GM23338 (cell line): ENCODE data around the gene SMG9. TPM values are rescaled to one million over a fixed set of nuclear protein-coding genes. Genes with fewer than 3 reads are reported as not detected.

ENCODE experiments used
- ATAC-seq: fragments of 200-7000 bp; cut with Tn5 transposase; 3 replicates; pipeline ENCODE4 v1.9.1; 2020
- DNase-seq: peaks from one replicate; pipeline ENCODE4 v3.0.0-alpha.2; 2015; ENCODE audit warnings: low spot score
- H2AFZ ChIP-seq: fragments of 200-600 bp; sonication (generic); 2 replicates; pipeline ENCODE4 v1.8.0; 2016; ENCODE audit warnings: antibody characterized with exemption, mild to moderate bottlenecking, moderate library complexity
- H3F3A ChIP-seq: fragments of 200-600 bp; sonication (generic); replicated peaks from 2 replicates; pipeline ENCODE4 v1.8.0; 2017; ENCODE audit warnings: antibody characterized with exemption, mixed run types, low read depth
- H3K27ac ChIP-seq: fragments of 200-600 bp; sonication (generic); 2 replicates; pipeline ENCODE4 v1.6.1; 2016; ENCODE audit warnings: low read depth
- H3K27me3 ChIP-seq: fragments of 200-600 bp; sonication (generic); 2 replicates; pipeline ENCODE4 v1.8.0; 2016; ENCODE audit warnings: mild to moderate bottlenecking, mixed run types, moderate library complexity; ENCODE audit not compliant: insufficient read depth
- H3K36me3 ChIP-seq: fragments of 200-600 bp; sonication (generic); 2 replicates; pipeline ENCODE4 v1.8.0; 2016; ENCODE audit warnings: mild to moderate bottlenecking; ENCODE audit not compliant: insufficient read depth
- H3K4me1 ChIP-seq: fragments of 200-600 bp; sonication (generic); 2 replicates; pipeline ENCODE4 v1.8.0; 2016; ENCODE audit warnings: mild to moderate bottlenecking, moderate library complexity; ENCODE audit not compliant: insufficient read depth
- H3K4me2 ChIP-seq: fragments of 200-600 bp; sonication (generic); 2 replicates; pipeline ENCODE4 v1.7.1; 2017; ENCODE audit warnings: mixed run types
- H3K4me3 ChIP-seq: fragments of 200-600 bp; sonication (generic); 2 replicates; pipeline ENCODE4 v1.6.1; 2016; ENCODE audit warnings: mixed run types
- H3K79me2 ChIP-seq: fragments of 200-600 bp; sonication (generic); replicated peaks from 2 replicates; pipeline ENCODE4 v1.8.0; 2017; ENCODE audit warnings: mild to moderate bottlenecking; ENCODE audit not compliant: insufficient read depth
- H3K9me2 ChIP-seq: fragments of 200-600 bp; sonication (generic); 2 replicates; pipeline ENCODE4 v1.8.0; 2017; ENCODE audit not compliant: insufficient read depth
- H4K20me1 ChIP-seq: fragments of 200-600 bp; sonication (generic); replicated peaks from 2 replicates; pipeline ENCODE4 v1.8.0; 2017; ENCODE audit warnings: mild to moderate bottlenecking; ENCODE audit not compliant: insufficient read depth
- H3K27ac Mint-ChIP-seq: 2 replicates; pipeline ENCODE4 v1.8.0; 2020; ENCODE audit warnings: inconsistent platforms, mild to moderate bottlenecking, moderate library complexity, mixed read lengths
- H3K27me3 Mint-ChIP-seq: 3 replicates; pipeline ENCODE4 v1.8.0; 2022; ENCODE audit warnings: low read depth, mild to moderate bottlenecking, moderate library complexity, mixed read lengths, inconsistent platforms; ENCODE audit not compliant: insufficient read depth, poor library complexity
- H3K36me3 Mint-ChIP-seq: 3 replicates; pipeline ENCODE4 v1.8.0; 2021; ENCODE audit warnings: low read depth, mild to moderate bottlenecking, inconsistent platforms, moderate library complexity, mixed read lengths
- H3K4me1 Mint-ChIP-seq: 3 replicates; pipeline ENCODE4 v1.8.0; 2020; ENCODE audit warnings: mild to moderate bottlenecking, inconsistent platforms, mixed read lengths
- H3K4me3 Mint-ChIP-seq: 3 replicates; pipeline ENCODE4 v1.8.0; 2021; ENCODE audit warnings: moderate library complexity, mild to moderate bottlenecking, inconsistent platforms, mixed read lengths
- H3K9me3 Mint-ChIP-seq: 3 replicates; pipeline ENCODE4 v1.8.0; 2020; ENCODE audit warnings: moderate library complexity, mild to moderate bottlenecking, inconsistent platforms, mixed read lengths
- CREB1 ChIP-seq: fragments of 250-450 bp; sonication (Bioruptor Pico); IDR thresholded peaks from 2 replicates; pipeline ENCODE4 v1.5.0; 2020; ENCODE audit warnings: low read depth, mild to moderate bottlenecking, moderate library complexity
- EZH2 ChIP-seq: fragments of 200-600 bp; sonication (generic); IDR thresholded peaks from one replicate; pipeline ENCODE4 v1.8.0; 2017; ENCODE audit warnings: antibody characterized with exemption, mild to moderate bottlenecking, low read depth; ENCODE audit not compliant: unreplicated experiment
- EZH2phosphoT487 ChIP-seq: fragments of 200-600 bp; sonication (generic); IDR thresholded peaks from one replicate; pipeline ENCODE4 v1.8.1; 2018; ENCODE audit warnings: antibody characterized with exemption; ENCODE audit not compliant: unreplicated experiment
- JUNB ChIP-seq: IDR thresholded peaks from one replicate; pipeline ENCODE4 v1.6.1; 2016; ENCODE audit warnings: antibody characterized with exemption; ENCODE audit not compliant: unreplicated experiment
- NANOG ChIP-seq: IDR thresholded peaks from 2 replicates; pipeline ENCODE4 v1.6.1; 2016; ENCODE audit warnings: antibody characterized with exemption, borderline replicate concordance
- POLR2AphosphoS5 ChIP-seq: IDR thresholded peaks from 2 replicates; pipeline ENCODE4 v1.6.1; 2016; ENCODE audit warnings: antibody characterized with exemption, low read depth
- STAT1 ChIP-seq: IDR thresholded peaks from one replicate; pipeline ENCODE4 v1.6.1; 2016; ENCODE audit warnings: antibody characterized with exemption; ENCODE audit not compliant: unreplicated experiment
- ZNF114 ChIP-seq: fragments of 250-450 bp; sonication (Bioruptor Pico); IDR thresholded peaks from 2 replicates; pipeline ENCODE4 v1.5.0; 2020; ENCODE audit warnings: mild to moderate bottlenecking, moderate library complexity
- ZNF331 ChIP-seq: fragments of 250-450 bp; sonication (Bioruptor Pico); IDR thresholded peaks from 2 replicates; pipeline ENCODE4 v1.5.0; 2020; ENCODE audit warnings: low read depth, mild to moderate bottlenecking, moderate library complexity
- polyA plus RNA-seq: library from polyadenylated mRNA; unstranded; fragments of >200 nt; fragmentation: Nextera tagmentation; extraction: Ambion mirVana; gene quantifications from 2 replicates; pipeline ENCODE4 v1.2.1, GENCODE V29; 2016
- total RNA-seq: library from RNA; depleted of rRNA; stranded (reverse); fragments of >200 nt; shearing (Covaris generic); gene quantifications from 2 replicates; pipeline ENCODE4 v1.2.3, GENCODE V29; 2014
- TF ChIP-seq, protein P1 (sequence below): IDR thresholded peaks from one replicate; pipeline ENCODE4 v1.6.1; 2018; ENCODE audit warnings: antibody characterized with exemption; ENCODE audit not compliant: unreplicated experiment
- TF ChIP-seq, protein P2 (sequence below), 2 experiments: fragments of 200-600 bp in 1 of 2; sonication (generic) in 1 of 2; conservative IDR thresholded peaks; 2 replicates each; pipeline versions ENCODE4 v1.5.1 to v1.6.1; 2016 to 2017; ENCODE audit warnings: antibody characterized with exemption in 2 of 2, low read depth in 2 of 2, mild to moderate bottlenecking in 2 of 2, moderate library complexity in 1 of 2
- TF ChIP-seq, protein P3 (sequence below): fragments of 250-450 bp; sonication (Bioruptor Pico); IDR thresholded peaks from 2 replicates; pipeline ENCODE4 v1.5.0; 2020; ENCODE audit warnings: mild to moderate bottlenecking, moderate library complexity
- TF ChIP-seq, protein P4 (sequence below): IDR thresholded peaks from 2 replicates; pipeline ENCODE4 v1.6.1; 2016; ENCODE audit warnings: antibody characterized with exemption

Gene SMG9
- total and polyA plus RNA-seq, 2 experiments from 2014 or later: 13.2 to 14.0 TPM

DNA sequence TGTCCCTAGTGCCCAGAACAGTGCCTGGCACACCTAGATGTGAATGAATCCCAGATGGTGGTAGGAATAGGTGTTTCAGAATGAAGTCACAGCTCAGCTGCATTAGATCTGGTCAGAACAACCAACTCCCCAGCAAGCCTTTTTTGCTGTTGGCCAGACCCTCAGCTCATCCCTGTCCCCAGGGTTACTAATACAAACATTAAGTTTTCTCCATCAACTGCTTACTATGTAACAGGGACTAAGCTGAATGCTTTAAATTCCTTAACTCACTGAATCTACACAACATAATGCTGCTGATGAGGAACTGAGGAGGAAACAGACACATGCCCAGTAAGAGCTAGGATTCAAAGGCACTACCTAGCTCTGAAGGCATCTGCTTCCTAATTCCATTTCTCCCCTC lies 18.8 kb downstream of the SMG9 start:
- H3F3A ChIP-seq: no peaks in the 10 kb centered on the region
- Mint-ChIP-seq H3K4me3 (no peak overlapping the region), H3K4me1 (peaks cover 4% of the 10 kb centered on the region; the same call in 1 of the 3 replicates), H3K36me3 (peaks cover 64% of the 10 kb centered on the region), H3K27me3 (peaks cover 7% of the 10 kb centered on the region), H3K27ac (peak overlapping the region; percentile 9; the same call in 1 of the 2 replicates), H3K9me3 (no peaks in the 10 kb centered on the region)
- no peaks in the 10 kb centered on the region for H3K27me3 ChIP-seq
- ATAC-seq (no peak), DNase-seq (no peak)
- no peak overlapping the region for H3K4me2 ChIP-seq
- H4K20me1 ChIP-seq: no peaks in the 10 kb centered on the region
- TF ChIP-seq EZH2 (no peak), EZH2phosphoT487 (no peak), CREB1 (CRISPR knock-in tag) (no peak), JUNB (no peak), ZNF114 (CRISPR knock-in tag) (no peak), NANOG (no peak), POLR2AphosphoS5 (no peak), STAT1 (no peak), ZNF331 (no peak)
- TF ChIP-seq, protein P1, sequence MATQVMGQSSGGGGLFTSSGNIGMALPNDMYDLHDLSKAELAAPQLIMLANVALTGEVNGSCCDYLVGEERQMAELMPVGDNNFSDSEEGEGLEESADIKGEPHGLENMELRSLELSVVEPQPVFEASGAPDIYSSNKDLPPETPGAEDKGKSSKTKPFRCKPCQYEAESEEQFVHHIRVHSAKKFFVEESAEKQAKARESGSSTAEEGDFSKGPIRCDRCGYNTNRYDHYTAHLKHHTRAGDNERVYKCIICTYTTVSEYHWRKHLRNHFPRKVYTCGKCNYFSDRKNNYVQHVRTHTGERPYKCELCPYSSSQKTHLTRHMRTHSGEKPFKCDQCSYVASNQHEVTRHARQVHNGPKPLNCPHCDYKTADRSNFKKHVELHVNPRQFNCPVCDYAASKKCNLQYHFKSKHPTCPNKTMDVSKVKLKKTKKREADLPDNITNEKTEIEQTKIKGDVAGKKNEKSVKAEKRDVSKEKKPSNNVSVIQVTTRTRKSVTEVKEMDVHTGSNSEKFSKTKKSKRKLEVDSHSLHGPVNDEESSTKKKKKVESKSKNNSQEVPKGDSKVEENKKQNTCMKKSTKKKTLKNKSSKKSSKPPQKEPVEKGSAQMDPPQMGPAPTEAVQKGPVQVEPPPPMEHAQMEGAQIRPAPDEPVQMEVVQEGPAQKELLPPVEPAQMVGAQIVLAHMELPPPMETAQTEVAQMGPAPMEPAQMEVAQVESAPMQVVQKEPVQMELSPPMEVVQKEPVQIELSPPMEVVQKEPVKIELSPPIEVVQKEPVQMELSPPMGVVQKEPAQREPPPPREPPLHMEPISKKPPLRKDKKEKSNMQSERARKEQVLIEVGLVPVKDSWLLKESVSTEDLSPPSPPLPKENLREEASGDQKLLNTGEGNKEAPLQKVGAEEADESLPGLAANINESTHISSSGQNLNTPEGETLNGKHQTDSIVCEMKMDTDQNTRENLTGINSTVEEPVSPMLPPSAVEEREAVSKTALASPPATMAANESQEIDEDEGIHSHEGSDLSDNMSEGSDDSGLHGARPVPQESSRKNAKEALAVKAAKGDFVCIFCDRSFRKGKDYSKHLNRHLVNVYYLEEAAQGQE: no peak
- TF ChIP-seq, protein P2, sequence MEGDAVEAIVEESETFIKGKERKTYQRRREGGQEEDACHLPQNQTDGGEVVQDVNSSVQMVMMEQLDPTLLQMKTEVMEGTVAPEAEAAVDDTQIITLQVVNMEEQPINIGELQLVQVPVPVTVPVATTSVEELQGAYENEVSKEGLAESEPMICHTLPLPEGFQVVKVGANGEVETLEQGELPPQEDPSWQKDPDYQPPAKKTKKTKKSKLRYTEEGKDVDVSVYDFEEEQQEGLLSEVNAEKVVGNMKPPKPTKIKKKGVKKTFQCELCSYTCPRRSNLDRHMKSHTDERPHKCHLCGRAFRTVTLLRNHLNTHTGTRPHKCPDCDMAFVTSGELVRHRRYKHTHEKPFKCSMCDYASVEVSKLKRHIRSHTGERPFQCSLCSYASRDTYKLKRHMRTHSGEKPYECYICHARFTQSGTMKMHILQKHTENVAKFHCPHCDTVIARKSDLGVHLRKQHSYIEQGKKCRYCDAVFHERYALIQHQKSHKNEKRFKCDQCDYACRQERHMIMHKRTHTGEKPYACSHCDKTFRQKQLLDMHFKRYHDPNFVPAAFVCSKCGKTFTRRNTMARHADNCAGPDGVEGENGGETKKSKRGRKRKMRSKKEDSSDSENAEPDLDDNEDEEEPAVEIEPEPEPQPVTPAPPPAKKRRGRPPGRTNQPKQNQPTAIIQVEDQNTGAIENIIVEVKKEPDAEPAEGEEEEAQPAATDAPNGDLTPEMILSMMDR (conservative IDR thresholded peaks at IDR 0.05; ENCODE audit: low read depth in 2 of 2): no peak
- TF ChIP-seq, protein P3, sequence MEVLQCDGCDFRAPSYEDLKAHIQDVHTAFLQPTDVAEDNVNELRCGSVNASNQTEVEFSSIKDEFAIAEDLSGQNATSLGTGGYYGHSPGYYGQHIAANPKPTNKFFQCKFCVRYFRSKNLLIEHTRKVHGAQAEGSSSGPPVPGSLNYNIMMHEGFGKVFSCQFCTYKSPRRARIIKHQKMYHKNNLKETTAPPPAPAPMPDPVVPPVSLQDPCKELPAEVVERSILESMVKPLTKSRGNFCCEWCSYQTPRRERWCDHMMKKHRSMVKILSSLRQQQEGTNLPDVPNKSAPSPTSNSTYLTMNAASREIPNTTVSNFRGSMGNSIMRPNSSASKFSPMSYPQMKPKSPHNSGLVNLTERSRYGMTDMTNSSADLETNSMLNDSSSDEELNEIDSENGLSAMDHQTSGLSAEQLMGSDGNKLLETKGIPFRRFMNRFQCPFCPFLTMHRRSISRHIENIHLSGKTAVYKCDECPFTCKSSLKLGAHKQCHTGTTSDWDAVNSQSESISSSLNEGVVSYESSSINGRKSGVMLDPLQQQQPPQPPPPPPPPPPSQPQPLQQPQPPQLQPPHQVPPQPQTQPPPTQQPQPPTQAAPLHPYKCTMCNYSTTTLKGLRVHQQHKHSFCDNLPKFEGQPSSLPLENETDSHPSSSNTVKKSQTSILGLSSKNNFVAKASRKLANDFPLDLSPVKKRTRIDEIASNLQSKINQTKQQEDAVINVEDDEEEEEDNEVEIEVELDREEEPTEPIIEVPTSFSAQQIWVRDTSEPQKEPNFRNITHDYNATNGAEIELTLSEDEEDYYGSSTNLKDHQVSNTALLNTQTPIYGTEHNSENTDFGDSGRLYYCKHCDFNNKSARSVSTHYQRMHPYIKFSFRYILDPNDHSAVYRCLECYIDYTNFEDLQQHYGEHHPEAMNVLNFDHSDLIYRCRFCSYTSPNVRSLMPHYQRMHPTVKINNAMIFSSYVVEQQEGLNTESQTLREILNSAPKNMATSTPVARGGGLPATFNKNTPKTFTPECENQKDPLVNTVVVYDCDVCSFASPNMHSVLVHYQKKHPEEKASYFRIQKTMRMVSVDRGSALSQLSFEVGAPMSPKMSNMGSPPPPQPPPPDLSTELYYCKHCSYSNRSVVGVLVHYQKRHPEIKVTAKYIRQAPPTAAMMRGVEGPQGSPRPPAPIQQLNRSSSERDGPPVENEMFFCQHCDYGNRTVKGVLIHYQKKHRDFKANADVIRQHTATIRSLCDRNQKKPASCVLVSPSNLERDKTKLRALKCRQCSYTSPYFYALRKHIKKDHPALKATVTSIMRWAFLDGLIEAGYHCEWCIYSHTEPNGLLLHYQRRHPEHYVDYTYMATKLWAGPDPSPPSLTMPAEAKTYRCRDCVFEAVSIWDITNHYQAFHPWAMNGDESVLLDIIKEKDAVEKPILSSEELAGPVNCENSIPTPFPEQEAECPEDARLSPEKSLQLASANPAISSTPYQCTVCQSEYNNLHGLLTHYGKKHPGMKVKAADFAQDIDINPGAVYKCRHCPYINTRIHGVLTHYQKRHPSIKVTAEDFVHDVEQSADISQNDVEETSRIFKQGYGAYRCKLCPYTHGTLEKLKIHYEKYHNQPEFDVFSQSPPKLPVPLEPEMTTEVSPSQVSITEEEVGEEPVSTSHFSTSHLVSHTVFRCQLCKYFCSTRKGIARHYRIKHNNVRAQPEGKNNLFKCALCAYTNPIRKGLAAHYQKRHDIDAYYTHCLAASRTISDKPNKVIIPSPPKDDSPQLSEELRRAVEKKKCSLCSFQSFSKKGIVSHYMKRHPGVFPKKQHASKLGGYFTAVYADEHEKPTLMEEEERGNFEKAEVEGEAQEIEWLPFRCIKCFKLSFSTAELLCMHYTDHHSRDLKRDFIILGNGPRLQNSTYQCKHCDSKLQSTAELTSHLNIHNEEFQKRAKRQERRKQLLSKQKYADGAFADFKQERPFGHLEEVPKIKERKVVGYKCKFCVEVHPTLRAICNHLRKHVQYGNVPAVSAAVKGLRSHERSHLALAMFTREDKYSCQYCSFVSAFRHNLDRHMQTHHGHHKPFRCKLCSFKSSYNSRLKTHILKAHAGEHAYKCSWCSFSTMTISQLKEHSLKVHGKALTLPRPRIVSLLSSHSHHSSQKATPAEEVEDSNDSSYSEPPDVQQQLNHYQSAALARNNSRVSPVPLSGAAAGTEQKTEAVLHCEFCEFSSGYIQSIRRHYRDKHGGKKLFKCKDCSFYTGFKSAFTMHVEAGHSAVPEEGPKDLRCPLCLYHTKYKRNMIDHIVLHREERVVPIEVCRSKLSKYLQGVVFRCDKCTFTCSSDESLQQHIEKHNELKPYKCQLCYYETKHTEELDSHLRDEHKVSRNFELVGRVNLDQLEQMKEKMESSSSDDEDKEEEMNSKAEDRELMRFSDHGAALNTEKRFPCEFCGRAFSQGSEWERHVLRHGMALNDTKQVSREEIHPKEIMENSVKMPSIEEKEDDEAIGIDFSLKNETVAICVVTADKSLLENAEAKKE (CRISPR knock-in tag): no peak
- TF ChIP-seq, protein P4, sequence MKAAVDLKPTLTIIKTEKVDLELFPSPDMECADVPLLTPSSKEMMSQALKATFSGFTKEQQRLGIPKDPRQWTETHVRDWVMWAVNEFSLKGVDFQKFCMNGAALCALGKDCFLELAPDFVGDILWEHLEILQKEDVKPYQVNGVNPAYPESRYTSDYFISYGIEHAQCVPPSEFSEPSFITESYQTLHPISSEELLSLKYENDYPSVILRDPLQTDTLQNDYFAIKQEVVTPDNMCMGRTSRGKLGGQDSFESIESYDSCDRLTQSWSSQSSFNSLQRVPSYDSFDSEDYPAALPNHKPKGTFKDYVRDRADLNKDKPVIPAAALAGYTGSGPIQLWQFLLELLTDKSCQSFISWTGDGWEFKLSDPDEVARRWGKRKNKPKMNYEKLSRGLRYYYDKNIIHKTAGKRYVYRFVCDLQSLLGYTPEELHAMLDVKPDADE: no peak
- no peak overlapping the region for H3K4me3 ChIP-seq
- peaks cover 4% of the 10 kb centered on the region; the same call in 1 of the 2 replicates for H3K36me3 ChIP-seq
- no peak overlapping the region for H2AFZ ChIP-seq
- H3K27ac ChIP-seq: no peak overlapping the region; the same call in 1 of the 2 replicates
- no peaks in the 10 kb centered on the region for H3K4me1 ChIP-seq
- H3K79me2 ChIP-seq: no peaks in the 10 kb centered on the region
- no peaks in the 10 kb centered on the region for H3K9me2 ChIP-seq
